ENCODE data around the gene ZNF729.

DNA sequence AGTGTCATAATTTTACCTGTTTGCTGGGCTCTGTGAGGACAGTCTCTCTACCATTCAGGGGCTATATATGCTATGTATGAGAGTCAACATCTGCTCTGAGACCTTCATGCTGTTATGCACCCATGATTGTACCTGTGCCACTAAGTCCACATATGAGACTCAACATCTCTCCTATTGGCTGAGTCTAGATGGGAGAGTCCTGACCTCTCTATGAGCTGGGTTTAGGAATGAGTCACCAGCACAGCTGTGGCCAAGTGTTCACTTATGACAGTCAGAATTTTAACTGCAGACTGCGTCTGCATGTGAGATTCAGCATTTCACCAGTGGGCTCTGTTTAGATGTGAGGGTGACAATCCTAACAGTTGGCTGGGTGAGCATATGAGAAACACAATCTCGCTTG is 49.5 kb downstream of the ZNF729 start:
- TF ChIP-seq, protein P1, sequence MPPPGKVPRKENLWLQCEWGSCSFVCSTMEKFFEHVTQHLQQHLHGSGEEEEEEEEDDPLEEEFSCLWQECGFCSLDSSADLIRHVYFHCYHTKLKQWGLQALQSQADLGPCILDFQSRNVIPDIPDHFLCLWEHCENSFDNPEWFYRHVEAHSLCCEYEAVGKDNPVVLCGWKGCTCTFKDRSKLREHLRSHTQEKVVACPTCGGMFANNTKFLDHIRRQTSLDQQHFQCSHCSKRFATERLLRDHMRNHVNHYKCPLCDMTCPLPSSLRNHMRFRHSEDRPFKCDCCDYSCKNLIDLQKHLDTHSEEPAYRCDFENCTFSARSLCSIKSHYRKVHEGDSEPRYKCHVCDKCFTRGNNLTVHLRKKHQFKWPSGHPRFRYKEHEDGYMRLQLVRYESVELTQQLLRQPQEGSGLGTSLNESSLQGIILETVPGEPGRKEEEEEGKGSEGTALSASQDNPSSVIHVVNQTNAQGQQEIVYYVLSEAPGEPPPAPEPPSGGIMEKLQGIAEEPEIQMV (CRISPR knock-in tag; IDR thresholded peaks at IDR 0.05; ENCODE audit: low read depth), result no peak
- no peak for TF ChIP-seq HCFC1 (IDR thresholded peaks at IDR 0.05; ENCODE audit: low read depth, low read length)
- TF ChIP-seq, protein P2, sequence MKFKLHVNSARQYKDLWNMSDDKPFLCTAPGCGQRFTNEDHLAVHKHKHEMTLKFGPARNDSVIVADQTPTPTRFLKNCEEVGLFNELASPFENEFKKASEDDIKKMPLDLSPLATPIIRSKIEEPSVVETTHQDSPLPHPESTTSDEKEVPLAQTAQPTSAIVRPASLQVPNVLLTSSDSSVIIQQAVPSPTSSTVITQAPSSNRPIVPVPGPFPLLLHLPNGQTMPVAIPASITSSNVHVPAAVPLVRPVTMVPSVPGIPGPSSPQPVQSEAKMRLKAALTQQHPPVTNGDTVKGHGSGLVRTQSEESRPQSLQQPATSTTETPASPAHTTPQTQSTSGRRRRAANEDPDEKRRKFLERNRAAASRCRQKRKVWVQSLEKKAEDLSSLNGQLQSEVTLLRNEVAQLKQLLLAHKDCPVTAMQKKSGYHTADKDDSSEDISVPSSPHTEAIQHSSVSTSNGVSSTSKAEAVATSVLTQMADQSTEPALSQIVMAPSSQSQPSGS (CRISPR knock-in tag; IDR thresholded peaks at IDR 0.05), result no peak
- no peak for TF ChIP-seq ZEB1 (IDR thresholded peaks at IDR 0.05; ENCODE audit: insufficient replicate concordance, low read depth)
- TF ChIP-seq, protein P3, sequence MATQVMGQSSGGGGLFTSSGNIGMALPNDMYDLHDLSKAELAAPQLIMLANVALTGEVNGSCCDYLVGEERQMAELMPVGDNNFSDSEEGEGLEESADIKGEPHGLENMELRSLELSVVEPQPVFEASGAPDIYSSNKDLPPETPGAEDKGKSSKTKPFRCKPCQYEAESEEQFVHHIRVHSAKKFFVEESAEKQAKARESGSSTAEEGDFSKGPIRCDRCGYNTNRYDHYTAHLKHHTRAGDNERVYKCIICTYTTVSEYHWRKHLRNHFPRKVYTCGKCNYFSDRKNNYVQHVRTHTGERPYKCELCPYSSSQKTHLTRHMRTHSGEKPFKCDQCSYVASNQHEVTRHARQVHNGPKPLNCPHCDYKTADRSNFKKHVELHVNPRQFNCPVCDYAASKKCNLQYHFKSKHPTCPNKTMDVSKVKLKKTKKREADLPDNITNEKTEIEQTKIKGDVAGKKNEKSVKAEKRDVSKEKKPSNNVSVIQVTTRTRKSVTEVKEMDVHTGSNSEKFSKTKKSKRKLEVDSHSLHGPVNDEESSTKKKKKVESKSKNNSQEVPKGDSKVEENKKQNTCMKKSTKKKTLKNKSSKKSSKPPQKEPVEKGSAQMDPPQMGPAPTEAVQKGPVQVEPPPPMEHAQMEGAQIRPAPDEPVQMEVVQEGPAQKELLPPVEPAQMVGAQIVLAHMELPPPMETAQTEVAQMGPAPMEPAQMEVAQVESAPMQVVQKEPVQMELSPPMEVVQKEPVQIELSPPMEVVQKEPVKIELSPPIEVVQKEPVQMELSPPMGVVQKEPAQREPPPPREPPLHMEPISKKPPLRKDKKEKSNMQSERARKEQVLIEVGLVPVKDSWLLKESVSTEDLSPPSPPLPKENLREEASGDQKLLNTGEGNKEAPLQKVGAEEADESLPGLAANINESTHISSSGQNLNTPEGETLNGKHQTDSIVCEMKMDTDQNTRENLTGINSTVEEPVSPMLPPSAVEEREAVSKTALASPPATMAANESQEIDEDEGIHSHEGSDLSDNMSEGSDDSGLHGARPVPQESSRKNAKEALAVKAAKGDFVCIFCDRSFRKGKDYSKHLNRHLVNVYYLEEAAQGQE (IDR thresholded peaks at IDR 0.05; ENCODE audit: borderline replicate concordance in 1 of 2, low read depth in 1 of 2, low read length in 2 of 2), result no peak
- TF ChIP-seq SRSF4 (IDR thresholded peaks at IDR 0.05; ENCODE audit: low read depth, low read length, poor library complexity, severe bottlenecking), result no peak
- TF ChIP-seq FOXJ3 (CRISPR knock-in tag; IDR thresholded peaks at IDR 0.05; ENCODE audit: borderline replicate concordance), result no peak
- TF ChIP-seq POLR2A (IDR thresholded peaks at IDR 0.05; ENCODE audit: insufficient read depth in 1 of 2, low read depth in 2 of 2, low read length in 2 of 2), result no peak
- TF ChIP-seq NFE2 (CRISPR knock-in tag; IDR thresholded peaks at IDR 0.05), result no peak
- TF ChIP-seq YY1 (IDR thresholded peaks at IDR 0.05; ENCODE audit: insufficient read depth, insufficient replicate concordance, low read depth, low read length), result no peak
- TF ChIP-seq, protein P4, sequence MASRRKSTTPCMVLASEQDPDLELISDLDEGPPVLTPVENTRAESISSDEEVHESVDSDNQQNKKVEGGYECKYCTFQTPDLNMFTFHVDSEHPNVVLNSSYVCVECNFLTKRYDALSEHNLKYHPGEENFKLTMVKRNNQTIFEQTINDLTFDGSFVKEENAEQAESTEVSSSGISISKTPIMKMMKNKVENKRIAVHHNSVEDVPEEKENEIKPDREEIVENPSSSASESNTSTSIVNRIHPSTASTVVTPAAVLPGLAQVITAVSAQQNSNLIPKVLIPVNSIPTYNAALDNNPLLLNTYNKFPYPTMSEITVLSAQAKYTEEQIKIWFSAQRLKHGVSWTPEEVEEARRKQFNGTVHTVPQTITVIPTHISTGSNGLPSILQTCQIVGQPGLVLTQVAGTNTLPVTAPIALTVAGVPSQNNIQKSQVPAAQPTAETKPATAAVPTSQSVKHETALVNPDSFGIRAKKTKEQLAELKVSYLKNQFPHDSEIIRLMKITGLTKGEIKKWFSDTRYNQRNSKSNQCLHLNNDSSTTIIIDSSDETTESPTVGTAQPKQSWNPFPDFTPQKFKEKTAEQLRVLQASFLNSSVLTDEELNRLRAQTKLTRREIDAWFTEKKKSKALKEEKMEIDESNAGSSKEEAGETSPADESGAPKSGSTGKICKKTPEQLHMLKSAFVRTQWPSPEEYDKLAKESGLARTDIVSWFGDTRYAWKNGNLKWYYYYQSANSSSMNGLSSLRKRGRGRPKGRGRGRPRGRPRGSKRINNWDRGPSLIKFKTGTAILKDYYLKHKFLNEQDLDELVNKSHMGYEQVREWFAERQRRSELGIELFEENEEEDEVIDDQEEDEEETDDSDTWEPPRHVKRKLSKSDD (CRISPR knock-in tag; IDR thresholded peaks at IDR 0.05; ENCODE audit: low read depth), result no peak
- TF ChIP-seq ZFP36L1 (CRISPR knock-in tag; IDR thresholded peaks at IDR 0.05), result no peak
- TF ChIP-seq ZFX (CRISPR knock-in tag; IDR thresholded peaks at IDR 0.05; ENCODE audit: low read depth), result no peak

All from HepG2 (cell line).